Vagina (tissue), 2 donors: ENCODE results near the gene ARMCX1. TPM values are rescaled to one million over a fixed set of nuclear protein-coding genes. Genes with fewer than 3 reads are reported as not detected.
"Not testable (repeated sequence)": the region's sequence is repeated elsewhere in the genome, so short reads cannot be mapped to it uniquely, and the experiment has no call there.

Experiments used
- DNase-seq, 2 donors: peaks; one replicate each; pipeline ENCODE4 v3.0.0-alpha.2; 2017; ENCODE audit errors: extremely low spot score in 2 of 2
- H3K27ac ChIP-seq: fragments of 200-600 bp; sonication (generic); one replicate; pipeline ENCODE4 v1.5.1; 2019
- H3K27me3 ChIP-seq: fragments of 200-600 bp; sonication (generic); one replicate; pipeline ENCODE4 v1.5.1; 2019
- H3K36me3 ChIP-seq, 2 donors: fragments of 200-600 bp; sonication (generic); one replicate each; pipeline ENCODE4 v1.5.1; 2017 to 2019
- H3K4me1 ChIP-seq: fragments of 200-600 bp; sonication (generic); one replicate; pipeline ENCODE4 v1.5.1; 2019
- H3K4me3 ChIP-seq, 2 donors: fragments of 200-600 bp; sonication (generic); 1 replicate in 1 of 2; 2 replicates in 1 of 2; pipeline ENCODE4 v1.5.1; 2016 to 2019
- H3K9me3 ChIP-seq: fragments of 200-600 bp; sonication (generic); one replicate; pipeline ENCODE4 v1.5.1; 2019
- CTCF ChIP-seq, 3 experiments: fragments of 450-650 bp in 2 of 3; fragments of 200-600 bp in 1 of 3; sonication (generic) in 1 of 3; IDR thresholded peaks; one replicate each; pipeline ENCODE4 v1.5.1; 2017 to 2019; ENCODE audit warnings: antibody characterized with exemption in 3 of 3, mild to moderate bottlenecking in 2 of 3, moderate library complexity in 2 of 3
- POLR2A ChIP-seq, 2 donors: fragments of 450-650 bp; IDR thresholded peaks; one replicate each; pipeline ENCODE4 v1.6.1; 2017; ENCODE audit warnings: antibody characterized with exemption in 2 of 2, mild to moderate bottlenecking in 2 of 2, moderate library complexity in 2 of 2
- POLR2AphosphoS5 ChIP-seq, 2 donors: sonication (generic); formaldehyde crosslinking; IDR thresholded peaks; one replicate each; pipeline ENCODE4 v1.9.0; 2017; ENCODE audit warnings: antibody characterized with exemption in 2 of 2, mild to moderate bottlenecking in 2 of 2, low read depth in 1 of 2; ENCODE audit not compliant: insufficient read depth in 1 of 2
- intact Hi-C: fragments of 100-400 bp; cut with DNase I; formaldehyde crosslinking; loops from one replicate; pipeline ENCODE4 v1.15.1; 2023
- total RNA-seq: library from RNA; depleted of rRNA; stranded (reverse); fragments of >200 nt; gene quantifications from one replicate; pipeline ENCODE4 v1.2.3, GENCODE V29; 2016

ARMCX1 gene
- total RNA-seq, 1 donor from 2014 or later, result 28.5 TPM

GRCh38 chrX:101595739-101596419, 45.5 kb downstream of the ARMCX1 start:
- TF ChIP-seq POLR2A (IDR thresholded peaks at IDR 0.05), result no peak
- no peak for TF ChIP-seq POLR2AphosphoS5 (IDR thresholded peaks at IDR 0.05; ENCODE audit: insufficient read depth in 1 of 2, low read depth in 1 of 2)
- TF ChIP-seq CTCF (IDR thresholded peaks at IDR 0.05), result peak; percentile 7 to 56 (median 43)
- Histone ChIP-seq H3K27me3 (no peaks in the 10 kb centered on the region), H3K36me3 (no peaks in the 10 kb centered on the region), H3K4me3 (no peak overlapping the region), H3K4me1 (no peaks in the 10 kb centered on the region), H3K9me3 (no peaks in the 10 kb centered on the region), H3K27ac (no peak overlapping the region)
- intact Hi-C loops, result no loop called here
- DNase-seq, result no peak

- H3K27ac ChIP-seq, intact Hi-C loops, H3K4me1 ChIP-seq, H3K9me3 ChIP-seq, H3K27me3 ChIP-seq, DNase-seq, H3K4me3 ChIP-seq, H3K36me3 ChIP-seq: not testable (repeated sequence)
These were observed 49.2 kb downstream of the ARMCX1 start for GRCh38 chrX:101599592-101599991.

GRCh38 chrX:101602077-101602476, 51.7 kb downstream of the ARMCX1 start:
- intact Hi-C loops, result no loop called here
- H3K4me1 ChIP-seq, result no peaks in the 10 kb centered on the region
- H3K27ac ChIP-seq, result no peak overlapping the region
- TF ChIP-seq POLR2AphosphoS5 (IDR thresholded peaks at IDR 0.05; ENCODE audit: insufficient read depth in 1 of 2, low read depth in 1 of 2) (no peak), POLR2A (IDR thresholded peaks at IDR 0.05) (no peak), CTCF (IDR thresholded peaks at IDR 0.05) (no peak)
- no peaks in the 10 kb centered on the region for H3K9me3 ChIP-seq
- no peaks in the 10 kb centered on the region for H3K36me3 ChIP-seq
- DNase-seq, result no peak
- H3K27me3 ChIP-seq, result no peaks in the 10 kb centered on the region
- no peak overlapping the region for H3K4me3 ChIP-seq

Other genes with a start within 250 kb of the ARMCX1 start
- gene TIMM8A, start 201.8 kb upstream of the ARMCX1 start, total RNA-seq, result 5.6 TPM
- gene BTK, start 164.4 kb upstream of the ARMCX1 start, total RNA-seq, result 4.4 TPM
- gene RPL36A, start 159.5 kb upstream of the ARMCX1 start, total RNA-seq, result 514 TPM
- gene GLA, start 142.6 kb upstream of the ARMCX1 start, total RNA-seq, result 15.5 TPM
- 43.2 TPM for gene HNRNPH2, start 142.3 kb upstream of the ARMCX1 start, total RNA-seq
- gene ARMCX4, start 65.1 kb upstream of the ARMCX1 start, total RNA-seq, result 16.5 TPM
- gene ARMCX6, start 67.5 kb downstream of the ARMCX1 start, total RNA-seq, result 12.3 TPM
- gene ARMCX3, start 72.6 kb downstream of the ARMCX1 start, total RNA-seq, result 25.0 TPM
- gene ARMCX2, start 109.3 kb downstream of the ARMCX1 start, total RNA-seq, result 30.2 TPM